H1 (cell line): ENCODE measurements around the gene DYNC1H1. TPM values are rescaled to one million over a fixed set of nuclear protein-coding genes. Genes with fewer than 3 reads are reported as not detected.

Experiments used
- CTCF ChIA-PET: fragments of 300-600 bp; sonication (Branson Sonifier 250); formaldehyde crosslinking; loops from one replicate; lab custom pipeline; 2021; ENCODE audit not compliant: partially characterized antibody; lab: Charles Lee
- POLR2A ChIA-PET: fragments of 300-600 bp; sonication (Branson Sonifier 250); formaldehyde crosslinking; loops from one replicate; lab custom pipeline; 2021; ENCODE audit warnings: inconsistent platforms; ENCODE audit not compliant: partially characterized antibody; lab: Charles Lee
- DNase-seq, 2 experiments: peaks; one replicate each; pipeline versions ENCODE4 v3.0.0 to v3.0.0-alpha.2; 2010 to 2022; ENCODE audit warnings: low spot score in 2 of 2, low read depth in 1 of 2, mixed read lengths in 1 of 2
- FAIRE-seq: peaks from 2 replicates; lab custom pipeline; 2011; peaks lifted over from hg19 to GRCh38; lab: Jason Lieb, UNC
- H2AFZ ChIP-seq: 2 replicates; pipeline ENCODE4 v1.8.1; 2012; ENCODE audit warnings: low read length, inconsistent platforms
- H2AK5ac ChIP-seq: 2 replicates; pipeline ENCODE4 v1.6.1; 2013; ENCODE audit warnings: low read depth, low read length
- H2BK120ac ChIP-seq: replicated peaks from 2 replicates; pipeline ENCODE3; 2013; ENCODE audit warnings: low read depth, low read length, inconsistent platforms
- H2BK12ac ChIP-seq: 2 replicates; pipeline ENCODE4 v1.6.1; 2013; ENCODE audit warnings: low read depth, low read length
- H2BK15ac ChIP-seq: 2 replicates; pipeline ENCODE4 v1.6.1; 2013; ENCODE audit warnings: low read length
- H2BK20ac ChIP-seq: 2 replicates; pipeline ENCODE4 v1.6.1; 2013; ENCODE audit warnings: low read length
- H2BK5ac ChIP-seq: 2 replicates; pipeline ENCODE4 v1.6.1; 2013; ENCODE audit warnings: low read depth, low read length
- H3K14ac ChIP-seq: 2 replicates; pipeline ENCODE4 v1.6.1; 2013; ENCODE audit warnings: inconsistent platforms; ENCODE audit not compliant: insufficient read length
- H3K18ac ChIP-seq: 2 replicates; pipeline ENCODE4 v1.6.1; 2013; ENCODE audit warnings: low read length; ENCODE audit errors: extremely low read depth
- H3K23ac ChIP-seq: 2 replicates; pipeline ENCODE4 v1.6.1; 2013; ENCODE audit warnings: inconsistent platforms; ENCODE audit not compliant: insufficient read length
- H3K23me2 ChIP-seq: 2 replicates; pipeline ENCODE4 v1.6.1; 2013; ENCODE audit warnings: low read depth, low read length
- H3K27ac ChIP-seq: 2 replicates; pipeline ENCODE4 v1.6.1; 2011; ENCODE audit warnings: low read depth, low read length, inconsistent platforms
- H3K27me3 ChIP-seq, 4 experiments: replicated peaks in 1 of 4; 1 replicate in 1 of 4; 2 replicates in 3 of 4; pipeline versions ENCODE4 v1.6.1 to v1.8.1; 2011 to 2013; ENCODE audit warnings: low read length in 3 of 4, mild to moderate bottlenecking in 3 of 4, inconsistent platforms in 2 of 4, mixed read lengths in 2 of 4, moderate library complexity in 1 of 4; ENCODE audit not compliant: control insufficient read depth in 3 of 4, insufficient read depth in 3 of 4; ENCODE audit errors: extremely low read depth in 1 of 4
- H3K36me3 ChIP-seq, 4 experiments: 2 replicates each; pipeline versions ENCODE4 v1.6.1 to v1.8.1; 2011 to 2013; ENCODE audit warnings: mild to moderate bottlenecking in 4 of 4, low read length in 3 of 4, moderate library complexity in 2 of 4, control low read depth in 1 of 4, inconsistent platforms in 1 of 4; ENCODE audit not compliant: insufficient read depth in 4 of 4, control insufficient read depth in 2 of 4
- H3K4ac ChIP-seq: replicated peaks from 2 replicates; pipeline ENCODE3; 2013; ENCODE audit warnings: low read length, low read depth, mixed read lengths, inconsistent platforms; ENCODE audit not compliant: insufficient read length
- H3K4me1 ChIP-seq, 4 experiments: replicated peaks in 1 of 4; 1 replicate in 1 of 4; 2 replicates in 3 of 4; pipeline versions ENCODE4 v1.6.1 to v1.8.1; 2011 to 2013; ENCODE audit warnings: low read length in 3 of 4, inconsistent platforms in 2 of 4, mixed read lengths in 1 of 4; ENCODE audit not compliant: insufficient read depth in 4 of 4, control insufficient read depth in 3 of 4
- H3K4me2 ChIP-seq, 2 experiments: 2 replicates each; pipeline versions ENCODE4 v1.6.1 to v1.8.1; 2011 to 2013; ENCODE audit warnings: low read depth in 2 of 2, low read length in 2 of 2, control low read depth in 1 of 2, inconsistent platforms in 1 of 2, mild to moderate bottlenecking in 1 of 2; ENCODE audit not compliant: insufficient read depth in 1 of 2
- H3K4me3 ChIP-seq, 4 experiments: fragments of 200-600, 300-600 bp in 1 of 4; sonication (generic), shearing (Covaris generic), sonication (Bioruptor Twin) in 1 of 4; 2 replicates each; pipeline versions ENCODE4 v1.5.1 to v1.8.1; 2011 to 2016; ENCODE audit warnings: low read length in 4 of 4, low read depth in 3 of 4, control low read depth in 2 of 4, inconsistent platforms in 2 of 4, mild to moderate bottlenecking in 2 of 4, mixed read lengths in 1 of 4, moderate library complexity in 1 of 4; ENCODE audit not compliant: insufficient read depth in 2 of 4; ENCODE audit errors: extremely low read depth in 1 of 4
- H3K56ac ChIP-seq: replicated peaks from 2 replicates; pipeline ENCODE3; 2013; ENCODE audit warnings: low read depth, mild to moderate bottlenecking, mixed read lengths, low read length, inconsistent platforms; ENCODE audit not compliant: insufficient read length
- H3K79me1 ChIP-seq: 2 replicates; pipeline ENCODE4 v1.6.1; 2013; ENCODE audit warnings: low read depth, low read length, control low read depth
- H3K79me2 ChIP-seq, 2 experiments: 2 replicates each; pipeline versions ENCODE4 v1.6.1 to v1.8.1; 2012 to 2013; ENCODE audit warnings: low read length in 2 of 2, mild to moderate bottlenecking in 2 of 2, inconsistent platforms in 1 of 2; ENCODE audit not compliant: insufficient read depth in 2 of 2, control insufficient read depth in 1 of 2
- H3K9ac ChIP-seq, 4 experiments: replicated peaks in 1 of 4; 1 replicate in 1 of 4; 2 replicates in 3 of 4; pipeline versions ENCODE4 v1.6.1 to v1.8.1; 2011 to 2013; ENCODE audit warnings: low read depth in 3 of 4, low read length in 3 of 4, control low read depth in 2 of 4, mild to moderate bottlenecking in 2 of 4, moderate library complexity in 2 of 4, inconsistent platforms in 1 of 4; ENCODE audit errors: extremely low read depth in 1 of 4
- H3K9me3 ChIP-seq, 2 experiments: 2 replicates each; pipeline versions ENCODE4 v1.6.1 to v1.8.1; 2012 to 2013; ENCODE audit warnings: mild to moderate bottlenecking in 2 of 2, moderate library complexity in 2 of 2, control low read depth in 1 of 2, inconsistent platforms in 1 of 2, low read depth in 1 of 2, low read length in 1 of 2, mixed read lengths in 1 of 2; ENCODE audit not compliant: insufficient read depth in 2 of 2
- H4K20me1 ChIP-seq, 2 experiments: replicated peaks in 1 of 2; 2 replicates each; pipeline versions ENCODE3 to v1.8.1; 2011 to 2013; ENCODE audit warnings: inconsistent platforms in 2 of 2, low read length in 2 of 2, mild to moderate bottlenecking in 1 of 2; ENCODE audit not compliant: insufficient read depth in 2 of 2, control insufficient read depth in 1 of 2
- H4K5ac ChIP-seq: 2 replicates; pipeline ENCODE4 v1.6.1; 2013; ENCODE audit warnings: low read length, low read depth, mixed read lengths, inconsistent platforms; ENCODE audit not compliant: insufficient read length
- H4K8ac ChIP-seq: 2 replicates; pipeline ENCODE4 v1.8.0; 2013; ENCODE audit warnings: mild to moderate bottlenecking, moderate library complexity, low read length, inconsistent platforms; ENCODE audit not compliant: insufficient read depth; ENCODE audit errors: extremely low read depth
- H4K91ac ChIP-seq: replicated peaks from 2 replicates; pipeline ENCODE3; 2013; ENCODE audit warnings: low read length, mixed read lengths, inconsistent platforms; ENCODE audit not compliant: insufficient read length
- CREB1 ChIP-seq: IDR thresholded peaks from 2 replicates; pipeline ENCODE4 v1.6.1; 2012; ENCODE audit warnings: inconsistent platforms
- CTBP2 ChIP-seq: IDR thresholded peaks from 2 replicates; pipeline ENCODE4 v1.7.0; 2011; ENCODE audit warnings: borderline replicate concordance, mild to moderate bottlenecking, moderate library complexity, mixed read lengths, low read length; ENCODE audit not compliant: insufficient read depth, insufficient read length
- EP300 ChIP-seq, 2 experiments: IDR thresholded peaks; 1 replicate in 1 of 2; 2 replicates in 1 of 2; pipeline ENCODE4 v1.6.1; 2011 to 2012; ENCODE audit warnings: low read depth in 2 of 2, low read length in 2 of 2, mild to moderate bottlenecking in 2 of 2, borderline replicate concordance in 1 of 2, inconsistent platforms in 1 of 2, moderate library complexity in 1 of 2
- FOSL1 ChIP-seq: IDR thresholded peaks from 2 replicates; pipeline ENCODE4 v1.6.1; 2011; ENCODE audit warnings: mild to moderate bottlenecking, low read depth, low read length, moderate library complexity; ENCODE audit not compliant: insufficient read depth
- NANOG ChIP-seq: IDR thresholded peaks from 2 replicates; pipeline ENCODE4 v1.6.1; 2011; ENCODE audit warnings: low read length, low read depth, mild to moderate bottlenecking, inconsistent platforms; ENCODE audit not compliant: insufficient read depth, poor library complexity, severe bottlenecking
- RFX5 ChIP-seq: IDR thresholded peaks from 2 replicates; pipeline ENCODE4 v1.6.1; 2011; ENCODE audit warnings: low read depth, low read length, improper control_type of control experiment, borderline replicate concordance
- RXRA ChIP-seq: IDR thresholded peaks from 2 replicates; pipeline ENCODE4 v1.6.1; 2011; ENCODE audit warnings: low read depth, mild to moderate bottlenecking, low read length, moderate library complexity; ENCODE audit not compliant: insufficient read depth
- SP1 ChIP-seq: IDR thresholded peaks from 2 replicates; pipeline ENCODE4 v1.6.1; 2011; ENCODE audit warnings: low read depth, low read length
- TEAD4 ChIP-seq: IDR thresholded peaks from 2 replicates; pipeline ENCODE4 v1.6.1; 2012; ENCODE audit warnings: low read depth, low read length, inconsistent platforms, mixed read lengths
- WGBS, 2 experiments: shearing (Covaris generic) in 1 of 2; methylation state at CpG; one replicate each; pipeline versions ENCODE4 v1.1.6 to v1.1.7; 2013 to 2015; ENCODE audit warnings: low lambda C conversion rate in 2 of 2, mixed read lengths in 2 of 2, inconsistent platforms in 1 of 2, low coverage in 1 of 2, missing lambda C conversion rate in 1 of 2; ENCODE audit not compliant: insufficient replicate concordance in 2 of 2, insufficient coverage in 1 of 2, insufficient read length in 1 of 2; ENCODE audit errors: extremely low coverage in 1 of 2, missing lambda C conversion rate in 1 of 2; 5-methylcytosine and 5-hydroxymethylcytosine counted together
- polyA plus RNA-seq, 7 experiments: library from polyadenylated mRNA; depleted of rRNA in 3 of 7; stranded (reverse) in 5 of 7; unstranded in 2 of 7; fragments of >200 nt in 5 of 7; fragments of 200-250 nt in 2 of 7; gene quantifications; 1 replicate in 5 of 7; 2 replicates in 1 of 7; 4 replicates in 1 of 7; pipeline versions ENCODE4 v1.2.1 to v1.2.3, GENCODE V29; 2011 to 2013; ENCODE audit warnings: missing spikeins in 2 of 7, mixed read lengths in 2 of 7
- total RNA-seq: library from RNA; stranded (reverse); fragmentation: NEBNext Ultra II Directional; extraction: Animal tissue kit (Norgen Biotek cat#: 25700); gene quantifications from 2 replicates; pipeline ENCODE4 v1.2.1, GENCODE V29; 2021
- TF ChIP-seq, protein P1 (sequence below): IDR thresholded peaks from 2 replicates; pipeline ENCODE4 v1.6.1; 2012; ENCODE audit warnings: low read length, inconsistent platforms
- TF ChIP-seq, protein P2 (sequence below): IDR thresholded peaks from 2 replicates; pipeline ENCODE4 v1.6.1; 2011; ENCODE audit warnings: low read depth, mild to moderate bottlenecking, low read length; ENCODE audit not compliant: insufficient read depth

Gene DYNC1H1
- total and polyA plus RNA-seq, 2 of the 8 experiments (the other 6 are each of a cell fraction or from before 2014, with no cell fraction given), result 238 to 387 TPM

DNA sequence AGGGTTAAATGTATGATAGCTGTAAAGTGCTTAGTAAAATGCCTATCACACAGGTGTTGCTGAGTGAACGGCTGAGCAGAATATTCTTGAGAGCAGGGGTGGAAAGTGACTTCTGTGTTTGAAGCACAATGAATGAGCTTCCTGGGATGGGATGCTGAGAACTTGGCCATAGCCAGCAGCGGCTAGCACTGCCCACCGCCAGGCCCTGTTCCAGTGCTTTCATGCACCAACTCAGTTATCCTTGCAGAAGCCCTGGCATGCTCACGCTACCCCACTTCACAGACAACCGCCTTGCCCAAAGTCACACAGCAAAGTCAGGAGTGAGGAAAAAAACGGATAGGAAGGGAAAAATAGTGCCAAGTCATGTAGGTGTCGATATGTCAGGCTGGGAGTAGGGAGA, 10.9 kb downstream of the DYNC1H1 start:
- Histone ChIP-seq H3K56ac (no peak overlapping the region), H2BK20ac (no peak overlapping the region), H3K23me2 (no peaks in the 10 kb centered on the region), H3K4ac (no peak overlapping the region), H3K79me2 (peaks cover 18 to 52% of the 10 kb centered on the region in 2 experiments), H3K9me3 (no peaks in the 10 kb centered on the region), H2AFZ (no peak overlapping the region), H2BK120ac (no peak overlapping the region), H3K23ac (no peak overlapping the region), H4K8ac (no peak overlapping the region), H2BK15ac (no peak overlapping the region), H3K9ac (no peak overlapping the region), H3K4me1 (no peaks in the 10 kb centered on the region), H4K20me1 (peaks cover 6 to 15% of the 10 kb centered on the region in 2 experiments), H3K4me3 (no peak overlapping the region), H2AK5ac (no peak overlapping the region), H3K27me3 (no peaks in the 10 kb centered on the region), H4K5ac (no peak overlapping the region), H3K4me2 (no peak overlapping the region), H3K27ac (no peak overlapping the region), H3K36me3 (peaks cover 6 to 39% (median 23%) of the 10 kb centered on the region in 4 experiments), H3K18ac (no peak overlapping the region), H3K14ac (no peak overlapping the region), H2BK12ac (no peak overlapping the region), H4K91ac (no peak overlapping the region), H2BK5ac (no peak overlapping the region), H3K79me1 (peaks cover 10% of the 10 kb centered on the region)
- 87% methylated on average over 7 of the region's 7 CpGs; no CpG with 5 or more reads in 1 of the 2 experiments for WGBS, 2 experiments
- FAIRE-seq, result no peak
- ChIA-PET POLR2A (interaction anchor here (0.8 to 1.1 kb wide), 2 partner anchors 11 to 12 kb away, joined by 3 read pairs; partner anchors contain the start of gene DYNC1H1), CTCF (interaction anchor here (0.6 to 1.0 kb wide), 2 partner anchors 21 to 437 kb away, joined by 3 read pairs; no protein-coding TSS in a partner anchor)
- DNase-seq, result no peak
- TF ChIP-seq RFX5, result no peak
- no peak for TF ChIP-seq TEAD4
- TF ChIP-seq RXRA, result no peak
- TF ChIP-seq SP1, result no peak
- no peak for TF ChIP-seq NANOG
- TF ChIP-seq, protein P1, sequence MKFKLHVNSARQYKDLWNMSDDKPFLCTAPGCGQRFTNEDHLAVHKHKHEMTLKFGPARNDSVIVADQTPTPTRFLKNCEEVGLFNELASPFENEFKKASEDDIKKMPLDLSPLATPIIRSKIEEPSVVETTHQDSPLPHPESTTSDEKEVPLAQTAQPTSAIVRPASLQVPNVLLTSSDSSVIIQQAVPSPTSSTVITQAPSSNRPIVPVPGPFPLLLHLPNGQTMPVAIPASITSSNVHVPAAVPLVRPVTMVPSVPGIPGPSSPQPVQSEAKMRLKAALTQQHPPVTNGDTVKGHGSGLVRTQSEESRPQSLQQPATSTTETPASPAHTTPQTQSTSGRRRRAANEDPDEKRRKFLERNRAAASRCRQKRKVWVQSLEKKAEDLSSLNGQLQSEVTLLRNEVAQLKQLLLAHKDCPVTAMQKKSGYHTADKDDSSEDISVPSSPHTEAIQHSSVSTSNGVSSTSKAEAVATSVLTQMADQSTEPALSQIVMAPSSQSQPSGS, result no peak
- TF ChIP-seq EP300 (IDR thresholded peaks at IDR 0.05; ENCODE audit: borderline replicate concordance in 1 of 2, low read depth in 2 of 2, low read length in 2 of 2), result no peak
- no peak for TF ChIP-seq FOSL1
- no peak for TF ChIP-seq CREB1
- TF ChIP-seq CTBP2, result no peak
- TF ChIP-seq, protein P2, sequence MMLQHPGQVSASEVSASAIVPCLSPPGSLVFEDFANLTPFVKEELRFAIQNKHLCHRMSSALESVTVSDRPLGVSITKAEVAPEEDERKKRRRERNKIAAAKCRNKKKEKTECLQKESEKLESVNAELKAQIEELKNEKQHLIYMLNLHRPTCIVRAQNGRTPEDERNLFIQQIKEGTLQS, result no peak
